Measurements from ENCODE around the gene LSP1. TPM values are rescaled to one million over a fixed set of nuclear protein-coding genes. Genes with fewer than 3 reads are reported as not detected.
"Not testable (repeated sequence)": the region's sequence is repeated elsewhere in the genome, so short reads cannot be mapped to it uniquely, and the experiment has no call there.

The LSP1 gene
- total RNA-seq, 1 donor from 2014 or later = 41.9 TPM

DNA sequence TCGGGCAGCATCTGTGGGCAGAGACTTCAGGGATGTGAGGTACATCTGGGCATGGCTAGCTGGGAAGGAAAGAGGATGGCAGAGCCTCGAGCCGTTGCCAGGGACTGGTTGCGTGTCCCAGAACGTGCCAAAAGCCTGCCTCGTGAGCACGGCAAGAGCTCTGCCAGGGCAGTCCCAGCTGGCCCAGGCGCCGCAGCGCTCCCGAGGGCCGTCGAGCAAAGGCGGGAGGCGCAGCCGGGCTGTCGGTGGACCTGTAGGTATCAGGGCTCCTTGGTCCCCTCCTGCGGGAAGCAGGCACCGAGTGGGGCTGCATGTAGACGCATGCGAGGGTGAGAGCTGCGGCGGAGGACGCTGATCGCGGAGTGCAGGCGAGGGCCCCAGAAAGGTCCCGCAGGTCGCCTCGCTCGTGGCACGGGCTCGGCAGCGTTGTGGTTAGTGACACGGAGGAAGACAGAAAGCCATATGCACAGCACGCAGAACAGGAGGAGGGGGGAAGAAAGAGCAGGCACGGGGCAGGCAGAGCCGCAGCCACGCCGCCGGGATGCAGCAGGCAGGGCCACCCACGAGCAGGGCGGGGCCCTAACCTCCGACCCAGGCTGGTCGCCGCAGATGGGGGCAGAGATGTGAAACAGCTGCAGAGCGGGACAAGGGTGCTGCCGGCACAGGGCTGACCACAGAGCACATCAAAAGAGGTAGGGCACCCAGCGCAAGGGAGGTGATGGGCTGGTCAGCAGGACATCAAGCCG is 18.0 kb downstream of the LSP1 start:
- Histone ChIP-seq H3K27ac (peak overlapping the region; percentile 57 to 58), H3K4me3 (peak overlapping the region; percentile 54 to 58), H3K27me3 (no peaks in the 10 kb centered on the region), H3K36me3 (no peaks in the 10 kb centered on the region), H3K4me1 (peaks cover 13 to 55% of the 10 kb centered on the region in 2 donors), H3K9me3 (no peaks in the 10 kb centered on the region)
- intact Hi-C loops (cut with DNase I) = no loop called here
- DNase-seq (ENCODE audit: low spot score in 2 of 2) = no peak
- TF ChIP-seq, protein P1, sequence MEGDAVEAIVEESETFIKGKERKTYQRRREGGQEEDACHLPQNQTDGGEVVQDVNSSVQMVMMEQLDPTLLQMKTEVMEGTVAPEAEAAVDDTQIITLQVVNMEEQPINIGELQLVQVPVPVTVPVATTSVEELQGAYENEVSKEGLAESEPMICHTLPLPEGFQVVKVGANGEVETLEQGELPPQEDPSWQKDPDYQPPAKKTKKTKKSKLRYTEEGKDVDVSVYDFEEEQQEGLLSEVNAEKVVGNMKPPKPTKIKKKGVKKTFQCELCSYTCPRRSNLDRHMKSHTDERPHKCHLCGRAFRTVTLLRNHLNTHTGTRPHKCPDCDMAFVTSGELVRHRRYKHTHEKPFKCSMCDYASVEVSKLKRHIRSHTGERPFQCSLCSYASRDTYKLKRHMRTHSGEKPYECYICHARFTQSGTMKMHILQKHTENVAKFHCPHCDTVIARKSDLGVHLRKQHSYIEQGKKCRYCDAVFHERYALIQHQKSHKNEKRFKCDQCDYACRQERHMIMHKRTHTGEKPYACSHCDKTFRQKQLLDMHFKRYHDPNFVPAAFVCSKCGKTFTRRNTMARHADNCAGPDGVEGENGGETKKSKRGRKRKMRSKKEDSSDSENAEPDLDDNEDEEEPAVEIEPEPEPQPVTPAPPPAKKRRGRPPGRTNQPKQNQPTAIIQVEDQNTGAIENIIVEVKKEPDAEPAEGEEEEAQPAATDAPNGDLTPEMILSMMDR (IDR thresholded peaks at IDR 0.05) = no peak

GRCh38 chr11:1871531-1871930 is 18.6 kb downstream of the LSP1 start:
- Histone ChIP-seq H3K27me3 (no peaks in the 10 kb centered on the region), H3K36me3 (no peaks in the 10 kb centered on the region), H3K27ac (peak overlapping the region; percentile 40 to 57), H3K9me3 (no peaks in the 10 kb centered on the region), H3K4me1 (peaks cover 13 to 59% of the 10 kb centered on the region in 2 donors), H3K4me3 (peak overlapping the region; percentile 54 to 58)
- DNase-seq (ENCODE audit: low spot score in 2 of 2) = no peak
- intact Hi-C loops (cut with DNase I) = no loop called here
- TF ChIP-seq, protein P1 (IDR thresholded peaks at IDR 0.05) = no peak

GRCh38 chr11:1872267-1872985 is 19.5 kb downstream of the LSP1 start:
- TF ChIP-seq, protein P1 (IDR thresholded peaks at IDR 0.05) = no peak
- H3K27me3 ChIP-seq = no peaks in the 10 kb centered on the region
- H3K4me1 ChIP-seq = peaks cover 16 to 62% of the 10 kb centered on the region in 2 donors
- peak overlapping the region; percentile 56 to 57 for H3K27ac ChIP-seq
- DNase-seq (ENCODE audit: low spot score in 2 of 2) = no peak
- peak overlapping the region in 1 of 2 donors; percentile 36 for H3K4me3 ChIP-seq
- no peaks in the 10 kb centered on the region for H3K36me3 ChIP-seq
- intact Hi-C loops (cut with DNase I) = no loop called here
- no peaks in the 10 kb centered on the region for H3K9me3 ChIP-seq

DNA sequence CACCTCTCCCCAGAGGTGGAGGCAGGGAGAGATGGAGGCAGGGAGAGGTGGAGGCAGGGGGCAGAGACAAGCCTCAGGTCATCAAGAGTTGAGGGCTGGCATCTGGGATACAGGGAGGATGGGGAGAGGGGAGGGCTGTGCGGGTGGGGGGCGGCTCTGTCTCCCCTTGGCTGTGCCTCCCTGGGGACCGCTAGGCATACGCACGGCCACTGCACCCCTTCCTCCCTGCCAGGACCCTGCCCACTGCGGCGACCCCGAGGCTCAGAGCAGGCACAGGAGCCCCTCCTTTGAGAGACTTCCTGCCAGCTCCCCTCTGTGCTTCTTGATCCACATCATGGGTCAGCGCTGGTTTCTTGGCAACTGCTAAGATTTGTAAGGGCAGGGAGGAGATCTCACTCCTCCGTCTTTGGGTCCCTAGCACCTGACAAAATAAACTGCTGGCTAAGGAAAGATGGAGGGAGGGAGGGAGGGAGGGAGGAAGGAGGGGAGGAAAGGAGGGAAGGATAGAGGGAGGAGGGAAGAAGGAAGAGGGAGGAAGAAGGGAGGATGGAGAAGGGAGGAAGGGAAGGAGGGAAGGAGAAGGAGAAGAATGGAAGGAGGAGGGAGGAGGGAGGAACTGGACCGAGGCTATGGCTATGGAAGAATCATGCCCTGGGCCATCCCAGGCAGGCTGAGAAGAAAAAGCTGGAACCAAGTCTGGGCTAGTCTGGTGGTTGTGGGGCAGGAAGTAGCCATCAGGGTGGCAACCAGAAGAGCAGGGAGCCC is 20.3 kb downstream of the LSP1 start:
- Histone ChIP-seq H3K9me3 (no peaks in the 10 kb centered on the region), H3K27me3 (no peaks in the 10 kb centered on the region), H3K4me3 (peak overlapping the region in 1 of 2 donors; percentile 36), H3K36me3 (no peaks in the 10 kb centered on the region), H3K4me1 (peaks cover 16 to 61% of the 10 kb centered on the region in 2 donors), H3K27ac (peak overlapping the region; percentile 56 to 57)
- DNase-seq (ENCODE audit: low spot score in 2 of 2) = no peak
- intact Hi-C loops (cut with DNase I) = no loop called here
- TF ChIP-seq, protein P1 (IDR thresholded peaks at IDR 0.05) = no peak

DNA sequence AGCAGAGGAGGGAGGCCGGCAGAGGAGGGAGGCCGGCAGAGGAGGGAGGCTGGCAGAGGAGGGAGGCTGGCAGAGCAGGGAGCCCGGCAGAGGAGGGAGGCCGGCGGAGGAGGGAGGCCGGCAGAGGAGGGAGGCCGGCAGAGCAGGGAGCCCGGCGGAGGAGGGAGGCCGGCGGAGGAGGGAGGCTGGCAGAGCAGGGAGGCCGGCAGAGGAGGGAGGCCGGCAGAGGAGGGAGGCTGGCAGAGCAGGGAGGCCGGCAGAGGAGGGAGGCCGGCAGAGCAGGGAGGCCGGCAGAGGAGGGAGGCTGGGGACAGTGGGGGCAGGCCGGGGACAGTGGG is 20.9 kb downstream of the LSP1 start:
- intact Hi-C loops (cut with DNase I); H3K9me3 ChIP-seq; H3K36me3 ChIP-seq; H3K4me3 ChIP-seq; H3K27me3 ChIP-seq; DNase-seq (ENCODE audit: low spot score in 2 of 2): not testable (repeated sequence)
- H3K27ac ChIP-seq = peak overlapping the region; percentile 56 to 57
- H3K4me1 ChIP-seq = peaks cover 16 to 56% of the 10 kb centered on the region in 2 donors

- H3K36me3 ChIP-seq; H3K9me3 ChIP-seq; H3K4me3 ChIP-seq; DNase-seq (ENCODE audit: low spot score in 2 of 2); H3K27me3 ChIP-seq: not testable (repeated sequence)
- peaks cover 11 to 48% of the 10 kb centered on the region in 2 donors for H3K4me1 ChIP-seq
- intact Hi-C loops (cut with DNase I) = loop anchor here (5.0 kb wide), 1 partner anchor 122 kb away; the partner anchor contains the start of gene IFITM10
- peak overlapping the region; percentile 50 to 59 for H3K27ac ChIP-seq
Observed at GRCh38 chr11:1874441-1875092, 21.7 kb downstream of the LSP1 start.
